GM19328 (cell line): ENCODE measurements around the gene SNRNP40.

Source experiments
- ATAC-seq: cut with Tn5 transposase; IDR thresholded peaks from one replicate; pipeline ENCODE4 v1.9.1; 2021; ENCODE audit warnings: mild to moderate bottlenecking, moderate library complexity; ENCODE audit not compliant: unreplicated experiment

Gene SNRNP40

DNA sequence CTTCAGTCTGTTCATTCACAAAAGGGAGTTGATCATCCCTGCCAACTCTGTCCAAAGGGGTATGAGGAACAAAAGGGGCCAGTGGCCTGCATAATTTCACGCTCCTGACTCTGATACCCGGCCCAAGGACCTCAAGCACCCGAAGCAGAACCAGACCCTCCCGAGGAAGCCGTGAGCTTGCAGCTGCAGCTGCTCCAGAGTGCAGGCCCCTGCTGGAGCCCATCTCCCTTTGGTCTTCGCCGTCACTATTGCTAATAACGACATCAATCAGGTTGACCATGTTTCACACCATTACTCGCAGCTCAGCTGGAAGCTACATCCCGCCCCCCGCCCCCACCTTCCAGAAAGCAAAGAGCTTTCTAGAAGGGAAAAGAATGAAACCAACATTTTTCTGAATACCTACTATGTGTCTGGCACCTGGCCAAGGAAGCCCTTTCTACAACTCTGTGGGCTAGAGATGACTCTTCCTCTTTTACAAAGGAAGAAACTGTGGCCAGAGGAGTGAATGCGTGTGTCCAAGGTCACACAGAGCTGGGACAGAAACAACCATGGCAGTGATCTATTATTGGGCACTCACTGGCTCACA is 62.4 kb downstream of the SNRNP40 start:
- no peak for ATAC-seq

DNA sequence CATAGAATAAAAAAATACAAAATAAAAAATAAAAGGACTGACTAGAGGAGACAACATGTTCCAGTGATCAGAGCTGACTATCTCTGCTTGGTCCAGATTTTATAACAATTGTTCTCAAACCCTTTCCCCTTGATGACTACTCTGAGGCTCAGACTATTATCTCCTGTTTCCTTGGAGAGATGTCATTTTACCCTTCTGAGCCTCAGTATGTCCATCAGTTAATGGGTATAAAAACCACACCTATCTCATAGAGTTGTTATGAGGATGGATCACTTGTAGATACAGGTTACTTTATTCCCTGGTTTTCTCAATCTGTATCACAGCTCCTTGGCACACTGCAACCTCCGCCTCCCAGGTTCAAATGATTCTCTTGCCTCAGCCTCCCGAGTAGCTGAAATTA is 63.9 kb downstream of the SNRNP40 start:
- ATAC-seq = no peak

DNA sequence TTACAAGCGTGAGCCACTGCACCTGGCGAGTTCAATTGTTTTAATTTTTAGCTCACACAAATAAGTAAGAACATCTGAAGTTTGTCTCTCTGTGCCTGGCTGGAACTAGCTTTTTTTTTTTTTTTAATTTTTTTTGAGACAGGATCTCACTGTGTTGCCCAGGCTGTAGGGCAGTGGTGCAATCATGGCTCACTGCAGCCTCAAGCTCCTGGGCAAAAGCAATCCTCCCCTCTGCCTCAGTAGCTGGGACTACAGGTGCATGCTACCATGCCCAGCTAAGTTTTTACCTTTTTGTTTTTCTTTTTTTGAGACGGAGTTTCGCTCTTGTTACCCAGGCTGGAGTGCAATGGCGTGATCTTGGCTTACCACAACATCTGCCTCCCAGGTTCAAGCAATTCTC is 64.8 kb downstream of the SNRNP40 start:
- ATAC-seq = no peak

DNA sequence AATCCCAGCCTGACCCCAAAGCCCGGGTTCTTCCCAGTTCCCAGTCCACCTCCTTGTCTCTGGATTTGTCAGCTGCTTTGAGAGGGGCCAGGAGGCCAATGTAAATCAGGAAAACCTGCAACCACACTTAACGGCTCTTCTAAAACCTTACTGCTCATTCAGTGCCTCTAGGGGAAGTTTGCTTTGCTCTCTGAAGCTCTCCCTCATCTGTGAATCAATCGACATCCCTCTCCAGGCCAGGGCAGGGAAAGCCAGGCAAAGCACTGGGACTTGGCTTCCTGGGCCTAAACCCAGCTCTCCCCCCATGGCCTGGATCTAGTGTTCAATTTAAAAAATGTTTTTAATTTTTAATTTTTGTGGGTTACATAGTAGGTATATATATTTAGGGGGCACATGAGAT is 66.2 kb downstream of the SNRNP40 start:
- ATAC-seq = no peak

DNA sequence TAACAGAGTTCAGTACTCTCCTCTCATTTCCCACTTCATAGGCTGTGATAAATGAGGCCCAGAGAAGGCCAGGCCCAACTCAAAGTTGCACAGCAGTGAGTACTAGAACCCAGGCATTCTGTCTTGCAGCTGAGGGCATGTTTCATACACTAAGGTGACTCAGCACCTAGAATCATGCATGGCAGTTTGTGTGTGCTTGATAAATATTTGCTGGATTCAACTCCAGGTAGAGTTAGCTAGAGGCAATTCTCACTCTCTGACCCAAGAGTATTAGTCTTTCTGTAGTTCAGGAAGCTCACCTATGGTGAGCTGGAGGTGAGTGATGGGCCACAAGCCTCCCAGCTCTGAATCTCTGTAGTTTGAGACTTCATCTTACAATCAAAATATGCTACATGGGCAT is 67.6 kb downstream of the SNRNP40 start:
- ATAC-seq = no peak

DNA sequence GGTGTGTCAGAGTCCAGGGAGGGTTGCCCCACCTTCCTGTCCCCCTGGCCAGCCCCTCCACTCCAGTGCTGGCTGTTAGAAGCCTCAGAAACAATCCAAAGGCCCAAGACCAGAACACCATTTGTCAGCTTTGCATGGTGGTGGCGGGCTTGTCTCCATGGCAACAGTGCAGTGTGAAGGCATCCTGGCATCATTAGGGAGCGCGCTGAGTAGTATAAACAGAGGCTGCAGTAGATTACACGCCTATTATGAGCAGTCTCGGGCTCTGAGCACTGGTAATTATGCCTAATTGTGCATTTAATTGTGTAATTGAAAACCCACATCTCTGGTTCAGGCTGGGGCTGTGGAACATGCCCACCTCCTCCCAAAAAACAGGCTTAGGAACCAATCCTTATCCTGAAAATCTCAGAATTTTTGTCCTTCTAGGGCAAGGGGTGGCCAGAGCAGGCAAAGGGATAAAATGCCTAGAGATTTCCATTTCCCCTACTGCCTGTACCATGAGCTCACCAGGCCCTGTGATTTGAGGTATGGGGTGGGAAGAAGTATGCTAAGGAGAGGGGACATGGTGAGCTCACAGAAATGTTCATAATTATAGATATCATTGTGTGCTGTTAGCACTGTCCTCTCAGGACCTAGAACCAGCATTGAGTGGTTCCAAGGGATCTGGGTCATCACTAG is 68.6 kb downstream of the SNRNP40 start:
- ATAC-seq = no peak

DNA sequence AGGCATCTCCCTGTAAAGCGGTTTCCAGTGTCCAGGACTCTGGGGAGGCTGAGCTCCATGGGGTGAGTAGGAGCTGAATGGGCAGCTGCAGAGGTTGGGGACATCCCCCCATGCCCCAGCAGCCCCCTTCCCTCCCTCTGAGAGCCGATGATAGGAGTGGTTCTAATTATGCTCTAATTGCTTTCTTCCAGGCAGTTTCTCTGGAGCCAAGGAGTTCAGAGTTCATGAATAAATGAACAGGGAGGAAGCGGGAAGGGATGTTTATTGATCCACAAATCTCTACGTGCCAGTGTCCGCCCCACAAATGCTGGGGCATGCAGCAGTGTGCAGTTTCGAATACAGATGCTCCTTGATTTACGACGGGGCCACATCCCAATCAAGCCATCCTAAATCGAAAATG is 72.5 kb downstream of the SNRNP40 start:
- no peak for ATAC-seq

DNA sequence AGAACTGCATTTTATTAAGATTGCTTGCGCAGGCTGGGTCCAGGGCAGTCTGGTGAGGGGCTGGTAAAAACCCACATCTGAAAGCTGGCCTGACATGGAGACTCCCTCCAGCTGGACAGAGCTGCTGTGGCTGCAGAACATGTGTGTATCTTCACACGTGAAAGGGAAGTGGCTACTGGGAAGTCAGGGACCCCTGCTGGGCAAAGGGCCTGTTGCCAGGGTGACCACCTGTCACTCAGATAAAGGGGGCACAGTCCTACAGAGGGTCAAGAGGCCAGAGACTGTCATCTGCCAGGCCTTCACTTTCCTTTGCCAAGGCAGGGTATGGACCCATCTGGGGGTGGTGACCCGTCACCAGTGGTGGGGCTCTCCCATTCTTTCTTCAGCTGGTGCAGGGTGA is 74.4 kb downstream of the SNRNP40 start:
- no peak for ATAC-seq

DNA sequence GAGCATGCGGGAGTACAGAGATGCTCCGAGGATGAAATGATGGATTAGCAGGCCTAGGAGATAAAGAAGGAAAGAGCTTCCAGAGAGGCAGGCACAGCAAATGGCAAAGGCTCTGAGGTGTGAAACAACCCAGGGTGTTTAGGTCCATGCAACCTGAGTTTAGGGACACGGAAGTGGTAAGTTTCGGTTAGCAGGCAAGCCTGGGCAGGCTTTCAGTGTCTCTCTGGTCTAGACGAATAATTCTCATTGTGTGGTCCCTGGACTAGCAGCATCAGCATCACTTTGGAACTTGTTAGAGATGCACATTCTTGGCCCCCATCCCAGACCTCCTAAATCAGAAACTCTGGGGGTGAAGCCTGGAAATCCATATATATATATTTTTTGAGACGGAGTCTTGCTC is 75.5 kb downstream of the SNRNP40 start:
- no peak for ATAC-seq

DNA sequence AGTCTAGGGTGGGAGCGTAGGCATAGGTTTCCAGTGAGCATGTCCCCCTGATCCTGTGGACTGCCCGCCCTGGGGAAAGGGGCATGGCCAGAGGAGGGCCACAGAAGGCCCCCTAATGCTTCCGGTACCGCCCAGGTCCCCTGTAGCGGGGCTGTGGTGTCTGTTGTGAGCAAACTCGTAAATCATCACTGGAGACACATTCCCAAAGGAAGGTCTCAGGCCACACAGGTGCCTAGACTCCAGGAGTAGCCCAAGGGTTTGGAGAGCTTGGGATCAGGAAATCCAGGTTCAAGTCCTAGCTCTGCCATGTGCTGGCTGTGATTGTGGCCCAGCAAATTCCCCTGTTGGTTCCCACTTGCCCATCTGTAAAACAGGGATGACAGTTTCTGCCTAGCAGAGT is 77.1 kb downstream of the SNRNP40 start:
- ATAC-seq = no peak

DNA sequence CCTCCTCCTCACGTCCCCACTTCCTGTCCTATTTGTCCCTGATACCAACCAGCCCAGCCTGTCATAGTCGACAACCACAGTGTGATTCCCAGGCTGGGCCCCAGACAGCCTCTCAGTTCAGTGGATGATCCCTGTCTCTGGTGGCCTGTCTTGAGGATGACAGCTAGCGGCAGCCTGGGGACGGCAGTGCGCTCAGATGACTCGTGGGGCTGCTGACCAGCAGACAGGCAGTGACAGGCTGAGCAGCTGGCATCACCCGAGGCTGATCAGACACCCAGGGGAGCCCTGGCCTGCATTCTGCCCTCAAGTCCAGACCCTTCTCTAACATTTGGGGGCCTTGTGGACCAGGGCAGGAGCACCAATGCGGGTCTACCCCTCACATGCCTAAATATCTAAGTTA is 77.9 kb downstream of the SNRNP40 start:
- no peak for ATAC-seq

DNA sequence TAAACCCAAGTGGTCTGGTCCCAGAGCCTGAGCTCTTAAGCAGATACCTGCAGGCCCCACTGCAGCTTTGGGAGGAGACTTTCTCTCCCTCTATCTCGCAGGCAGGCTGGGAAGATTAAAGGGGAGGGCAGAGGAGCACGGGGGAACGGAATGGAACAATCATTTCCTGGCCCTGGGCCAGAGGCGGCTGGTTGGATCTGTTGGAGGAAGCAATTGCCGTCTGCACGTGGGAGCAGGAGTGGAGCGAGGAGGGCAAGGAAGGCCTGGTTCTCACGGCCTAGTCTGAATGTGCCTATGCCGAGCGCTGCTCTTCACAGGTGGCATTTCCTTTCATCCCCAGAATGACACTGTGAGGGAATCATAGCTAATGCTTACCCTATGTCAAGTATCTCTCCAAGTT is 80.6 kb downstream of the SNRNP40 start:
- ATAC-seq = no peak

DNA sequence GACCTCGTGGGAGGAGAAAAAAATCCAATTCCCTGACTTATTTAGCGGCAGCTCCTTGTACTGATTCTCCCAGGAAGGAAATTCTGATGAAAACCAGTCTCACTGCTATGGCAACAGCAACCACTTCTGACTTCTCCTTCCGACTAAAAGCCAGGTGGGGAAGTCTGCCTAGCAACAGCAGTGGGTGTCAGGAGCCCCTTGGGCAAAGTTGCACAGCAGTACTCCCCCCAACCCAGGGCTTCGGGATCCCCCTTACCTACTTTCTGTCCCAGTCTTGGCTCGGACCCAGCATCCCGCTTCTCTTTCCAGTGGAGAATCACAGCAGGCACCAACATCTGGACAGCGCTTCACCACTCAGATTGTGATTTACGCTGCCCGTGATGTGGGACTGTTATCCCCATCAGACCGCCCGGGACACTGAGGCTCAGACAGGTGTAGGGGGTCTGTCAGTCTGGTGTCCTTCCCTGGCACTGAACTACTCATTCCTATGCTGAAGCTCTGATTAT is 81.5 kb downstream of the SNRNP40 start:
- no peak for ATAC-seq

DNA sequence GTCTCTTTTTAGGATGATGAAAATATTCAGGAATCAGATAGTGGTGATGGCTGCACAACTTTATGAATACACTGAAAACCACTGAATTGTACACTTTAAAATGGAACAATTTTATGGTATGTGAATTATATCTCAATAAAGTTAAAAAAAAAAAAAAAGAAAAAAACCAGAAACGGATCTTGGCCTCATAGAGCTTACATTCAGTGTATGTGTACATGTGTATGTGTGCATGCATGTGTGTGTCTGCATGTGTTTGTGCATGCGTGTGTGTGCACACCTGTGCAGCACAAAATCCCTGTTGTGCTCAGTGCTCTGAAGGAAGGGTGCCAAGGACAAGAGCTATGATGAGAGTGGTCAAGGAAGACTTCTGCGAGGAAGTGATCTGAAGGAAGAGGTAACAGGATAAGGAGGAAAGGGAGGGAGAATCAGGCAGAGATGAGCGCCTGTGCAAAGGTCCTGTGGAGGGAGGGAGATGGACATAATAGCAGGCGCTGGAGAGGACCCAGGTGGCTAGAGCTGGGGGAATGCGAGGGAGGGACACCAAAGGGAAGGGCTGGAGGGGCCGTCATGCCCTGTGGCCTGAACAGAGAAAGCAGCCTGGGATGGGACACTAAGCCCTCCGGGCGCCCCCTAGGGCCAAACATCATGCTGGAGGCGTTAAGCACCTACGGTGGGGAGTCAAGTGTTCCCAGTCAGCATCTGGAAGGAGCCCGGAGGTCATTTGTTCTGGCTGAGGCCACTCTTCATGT is 82.1 kb downstream of the SNRNP40 start:
- no peak for ATAC-seq
